ENCODE measurements around the gene FOXE3.

The FOXE3 gene

DNA sequence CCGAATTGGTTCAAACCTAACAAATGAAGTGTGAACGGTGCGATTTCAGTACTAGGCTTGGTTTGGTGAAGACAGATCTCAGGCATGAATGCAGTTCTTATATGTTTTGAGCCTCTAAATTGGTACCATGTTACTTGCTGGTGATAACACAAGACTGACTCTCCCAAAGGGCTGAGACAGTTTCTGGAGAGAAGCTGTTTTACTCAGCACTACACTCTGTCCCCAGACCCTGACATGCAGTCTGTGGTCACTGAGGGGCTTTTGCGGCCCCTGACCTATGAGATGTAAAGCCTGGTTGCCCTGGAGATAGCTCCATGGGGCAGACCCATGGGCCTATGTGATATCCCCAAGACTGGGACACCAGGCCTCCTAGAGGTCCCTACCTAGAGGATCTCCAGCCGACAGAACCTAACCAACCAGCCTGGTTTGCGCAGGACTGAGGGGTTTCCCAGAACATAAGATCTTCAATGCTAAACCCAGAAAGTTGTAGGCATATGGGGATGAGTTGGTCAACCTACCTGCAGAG lies 19.4 kb upstream of the FOXE3 start:
- Histone ChIP-seq H3K79me2 (ENCODE audit: low read length) (no peaks in the 10 kb centered on the region), H4K20me1 (ENCODE audit: insufficient read depth, low read length) (no peaks in the 10 kb centered on the region), H3K9ac (ENCODE audit: low read length) (no peak overlapping the region), H3F3A (ENCODE audit: insufficient read depth, low read length) (no peaks in the 10 kb centered on the region), H3K9me3 (replicated peaks; ENCODE audit: insufficient read depth, low read length) (no peaks in the 10 kb centered on the region), H3K27ac (ENCODE audit: low read length) (no peak overlapping the region), H3K27me3 (replicated peaks; ENCODE audit: insufficient read depth, low read length) (no peaks in the 10 kb centered on the region), H3K4me2 (ENCODE audit: low read depth, low read length) (no peak overlapping the region), H2AFZ (ENCODE audit: low read length) (no peak overlapping the region), H3K4me3 (ENCODE audit: low read length) (no peak overlapping the region), H3K9me2 (replicated peaks; ENCODE audit: insufficient read depth, low read length) (no peaks in the 10 kb centered on the region), H3K36me3 (replicated peaks; ENCODE audit: insufficient read depth, low read length) (no peaks in the 10 kb centered on the region), H3K4me1 (ENCODE audit: low read length) (no peaks in the 10 kb centered on the region)
- no peak for DNase-seq
- TF ChIP-seq, protein P1, sequence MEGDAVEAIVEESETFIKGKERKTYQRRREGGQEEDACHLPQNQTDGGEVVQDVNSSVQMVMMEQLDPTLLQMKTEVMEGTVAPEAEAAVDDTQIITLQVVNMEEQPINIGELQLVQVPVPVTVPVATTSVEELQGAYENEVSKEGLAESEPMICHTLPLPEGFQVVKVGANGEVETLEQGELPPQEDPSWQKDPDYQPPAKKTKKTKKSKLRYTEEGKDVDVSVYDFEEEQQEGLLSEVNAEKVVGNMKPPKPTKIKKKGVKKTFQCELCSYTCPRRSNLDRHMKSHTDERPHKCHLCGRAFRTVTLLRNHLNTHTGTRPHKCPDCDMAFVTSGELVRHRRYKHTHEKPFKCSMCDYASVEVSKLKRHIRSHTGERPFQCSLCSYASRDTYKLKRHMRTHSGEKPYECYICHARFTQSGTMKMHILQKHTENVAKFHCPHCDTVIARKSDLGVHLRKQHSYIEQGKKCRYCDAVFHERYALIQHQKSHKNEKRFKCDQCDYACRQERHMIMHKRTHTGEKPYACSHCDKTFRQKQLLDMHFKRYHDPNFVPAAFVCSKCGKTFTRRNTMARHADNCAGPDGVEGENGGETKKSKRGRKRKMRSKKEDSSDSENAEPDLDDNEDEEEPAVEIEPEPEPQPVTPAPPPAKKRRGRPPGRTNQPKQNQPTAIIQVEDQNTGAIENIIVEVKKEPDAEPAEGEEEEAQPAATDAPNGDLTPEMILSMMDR (IDR thresholded peaks at IDR 0.05; ENCODE audit: low read length) = no peak
- TF ChIP-seq EZH2phosphoT487 (IDR thresholded peaks at IDR 0.05; ENCODE audit: low read length) (no peak), EZH2 (optimal IDR thresholded peaks at IDR 0.05; ENCODE audit: low read depth, low read length) (no peak)

DNA sequence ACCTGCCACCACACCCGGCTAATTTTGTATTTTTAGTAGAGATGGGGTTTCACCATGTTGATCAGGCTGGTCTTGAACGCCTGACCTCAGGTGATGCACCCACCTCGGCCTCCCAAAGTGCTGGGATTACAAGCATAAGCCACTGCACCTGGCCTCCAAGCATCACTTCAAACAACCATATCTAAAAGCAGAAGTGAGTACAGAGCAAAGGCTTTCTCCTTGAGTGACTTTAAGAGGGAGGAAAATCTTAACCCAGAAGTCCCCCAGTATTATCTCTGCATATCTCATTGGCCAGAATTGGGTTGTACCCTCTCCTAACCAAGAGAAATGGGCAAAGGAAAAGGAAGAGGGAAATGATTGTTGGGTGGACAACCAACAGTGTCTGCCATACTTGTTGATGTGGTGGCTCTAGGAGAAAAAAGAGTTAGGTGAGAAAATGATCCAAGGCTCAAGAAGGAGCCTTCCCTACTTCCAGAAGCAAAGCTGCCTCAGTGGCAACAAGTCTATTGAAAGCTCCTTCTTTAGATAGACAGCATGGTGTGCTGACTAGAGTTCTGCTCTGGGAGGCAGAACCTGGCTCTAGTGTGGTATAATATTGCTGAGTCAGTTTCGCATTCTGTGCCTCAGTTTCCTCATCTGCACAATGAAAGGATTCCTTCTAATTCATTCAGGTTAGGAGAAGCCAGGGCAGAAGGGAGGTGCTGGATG lies 16.8 kb upstream of the FOXE3 start:
- Histone ChIP-seq H3K36me3 (replicated peaks; ENCODE audit: insufficient read depth, low read length) (no peaks in the 10 kb centered on the region), H3K9ac (ENCODE audit: low read length) (no peak overlapping the region), H3K27ac (ENCODE audit: low read length) (no peak overlapping the region), H3K27me3 (replicated peaks; ENCODE audit: insufficient read depth, low read length) (no peaks in the 10 kb centered on the region), H3K4me1 (ENCODE audit: low read length) (no peaks in the 10 kb centered on the region), H4K20me1 (ENCODE audit: insufficient read depth, low read length) (no peaks in the 10 kb centered on the region), H3K9me3 (replicated peaks; ENCODE audit: insufficient read depth, low read length) (no peaks in the 10 kb centered on the region), H3K4me3 (ENCODE audit: low read length) (no peak overlapping the region), H2AFZ (ENCODE audit: low read length) (no peak overlapping the region), H3K4me2 (ENCODE audit: low read depth, low read length) (no peak overlapping the region), H3F3A (ENCODE audit: insufficient read depth, low read length) (no peaks in the 10 kb centered on the region), H3K9me2 (replicated peaks; ENCODE audit: insufficient read depth, low read length) (no peaks in the 10 kb centered on the region), H3K79me2 (ENCODE audit: low read length) (no peaks in the 10 kb centered on the region)
- TF ChIP-seq EZH2 (optimal IDR thresholded peaks at IDR 0.05; ENCODE audit: low read depth, low read length) (no peak), EZH2phosphoT487 (IDR thresholded peaks at IDR 0.05; ENCODE audit: low read length) (no peak)
- TF ChIP-seq, protein P1 (IDR thresholded peaks at IDR 0.05; ENCODE audit: low read length) = no peak
- no peak for DNase-seq

DNA sequence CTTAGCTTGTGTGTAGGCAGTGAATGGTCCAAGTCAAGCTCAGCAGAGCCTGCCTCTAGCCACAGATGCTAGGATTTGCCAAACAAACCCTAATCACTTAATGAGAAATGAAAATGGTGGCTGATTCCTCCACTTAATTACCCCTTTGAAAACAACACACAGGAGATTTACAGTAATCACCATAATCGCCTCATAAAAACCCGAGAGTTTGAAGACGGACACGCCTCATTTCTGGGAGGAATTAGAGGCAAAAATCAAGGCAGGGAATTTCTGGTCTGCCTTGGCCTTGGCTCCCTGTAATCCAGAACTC lies 16.3 kb upstream of the FOXE3 start:
- no peak overlapping the region for H3K27ac ChIP-seq (ENCODE audit: low read length)
- no peaks in the 10 kb centered on the region for H3F3A ChIP-seq (ENCODE audit: insufficient read depth, low read length)
- H3K9ac ChIP-seq (ENCODE audit: low read length) = no peak overlapping the region
- no peak for DNase-seq
- H3K9me3 ChIP-seq (replicated peaks; ENCODE audit: insufficient read depth, low read length) = no peaks in the 10 kb centered on the region
- H3K4me2 ChIP-seq (ENCODE audit: low read depth, low read length) = no peak overlapping the region
- no peaks in the 10 kb centered on the region for H3K27me3 ChIP-seq (replicated peaks; ENCODE audit: insufficient read depth, low read length)
- no peaks in the 10 kb centered on the region for H3K9me2 ChIP-seq (replicated peaks; ENCODE audit: insufficient read depth, low read length)
- H3K79me2 ChIP-seq (ENCODE audit: low read length) = no peaks in the 10 kb centered on the region
- H3K4me3 ChIP-seq (ENCODE audit: low read length) = no peak overlapping the region
- no peaks in the 10 kb centered on the region for H3K36me3 ChIP-seq (replicated peaks; ENCODE audit: insufficient read depth, low read length)
- no peak for TF ChIP-seq EZH2phosphoT487 (IDR thresholded peaks at IDR 0.05; ENCODE audit: low read length)
- TF ChIP-seq EZH2 (optimal IDR thresholded peaks at IDR 0.05; ENCODE audit: low read depth, low read length) = no peak
- TF ChIP-seq, protein P1 (IDR thresholded peaks at IDR 0.05; ENCODE audit: low read length) = no peak
- H2AFZ ChIP-seq (ENCODE audit: low read length) = no peak overlapping the region
- no peaks in the 10 kb centered on the region for H4K20me1 ChIP-seq (ENCODE audit: insufficient read depth, low read length)
- no peaks in the 10 kb centered on the region for H3K4me1 ChIP-seq (ENCODE audit: low read length)
